GM12892 (cell line): Measurements from ENCODE around the gene IL17F.
"Not testable (repeated sequence)": the region's sequence is repeated elsewhere in the genome, so short reads cannot be mapped to it uniquely, and the experiment has no call there.

Experiments
- DNase-seq: peaks from one replicate; pipeline ENCODE4 v3.0.0; 2011; ENCODE audit not compliant: insufficient read length
- FAIRE-seq: peaks from 2 replicates; lab custom pipeline; 2011; peaks lifted over from hg19 to GRCh38; lab: Jason Lieb, UNC
- POLR2A ChIP-seq: IDR thresholded peaks from 2 replicates; pipeline ENCODE4 v1.6.1; 2011; ENCODE audit warnings: low read depth, low read length, control low read depth
- POLR2AphosphoS5 ChIP-seq: IDR thresholded peaks from 2 replicates; pipeline ENCODE4 v1.6.1; 2011; ENCODE audit warnings: low read depth, low read length, control low read depth
- TAF1 ChIP-seq: IDR thresholded peaks from 2 replicates; pipeline ENCODE4 v1.6.1; 2011; ENCODE audit warnings: low read depth, mild to moderate bottlenecking, control low read depth, low read length, borderline replicate concordance

Gene IL17F

DNA sequence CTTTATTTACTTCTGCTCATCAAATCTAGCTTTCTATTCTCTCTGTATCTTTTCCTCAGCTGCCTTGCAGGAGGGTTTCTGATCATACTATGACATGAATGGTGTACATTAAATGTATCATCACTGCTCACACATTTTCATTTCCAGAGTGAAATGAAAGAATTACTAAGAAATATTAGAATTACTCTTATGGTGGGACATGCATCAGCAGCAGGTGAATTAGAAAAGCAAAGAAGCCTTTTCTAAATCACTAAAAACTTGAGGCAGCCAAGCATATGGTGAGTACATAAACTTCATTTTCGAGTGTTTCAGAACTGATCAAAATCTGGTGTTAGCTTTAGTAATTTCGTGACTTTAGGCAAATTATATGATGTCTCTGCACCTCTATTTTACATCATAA, 34.5 kb downstream of the IL17F start:
- no peak for TF ChIP-seq TAF1
- no peak for TF ChIP-seq POLR2A
- TF ChIP-seq POLR2AphosphoS5: no peak
- no peak for DNase-seq
- no peak for FAIRE-seq

DNA sequence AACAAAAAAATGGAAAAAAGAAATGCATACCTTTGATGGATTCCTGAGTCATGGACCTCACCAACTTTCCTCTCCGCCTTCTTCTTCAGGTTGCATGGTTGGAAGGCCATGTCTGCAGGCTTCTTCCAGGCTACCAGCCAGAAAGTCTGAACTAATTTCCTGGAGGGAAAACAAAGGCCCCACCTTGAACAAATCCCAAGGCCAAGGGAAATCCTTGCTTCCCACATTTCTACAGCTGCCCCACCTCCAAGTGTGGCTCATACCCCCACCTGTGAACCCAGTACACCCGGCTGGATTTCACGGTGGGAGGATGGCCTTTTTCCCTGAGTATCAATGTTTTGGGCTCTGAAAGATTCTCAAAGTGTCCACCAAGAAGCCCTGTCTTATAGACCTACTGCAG, 35.7 kb downstream of the IL17F start:
- no peak for TF ChIP-seq POLR2AphosphoS5
- TF ChIP-seq TAF1: no peak
- no peak for TF ChIP-seq POLR2A
- DNase-seq (no peak), FAIRE-seq (no peak)

DNA sequence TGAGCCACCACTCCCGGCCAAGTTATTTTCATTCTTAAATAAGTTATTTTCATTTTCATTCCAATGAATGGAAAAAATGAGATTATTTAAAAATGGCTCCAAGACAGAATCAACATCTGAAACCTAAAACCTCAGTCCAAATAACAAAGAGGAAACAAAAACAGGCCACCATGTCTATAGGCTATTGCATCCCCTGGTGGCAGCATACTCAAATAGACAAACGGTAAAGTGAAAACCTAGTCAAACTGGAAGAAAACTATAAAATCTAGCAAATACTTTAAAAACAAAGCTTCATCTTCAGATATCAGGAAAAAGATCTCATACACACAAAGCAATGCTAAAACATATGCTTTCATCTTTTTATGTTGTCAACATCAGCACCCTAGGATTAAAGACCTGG, 37.2 kb downstream of the IL17F start:
- DNase-seq (no peak), FAIRE-seq (no peak)
- TF ChIP-seq TAF1: no peak
- no peak for TF ChIP-seq POLR2AphosphoS5
- no peak for TF ChIP-seq POLR2A

DNA sequence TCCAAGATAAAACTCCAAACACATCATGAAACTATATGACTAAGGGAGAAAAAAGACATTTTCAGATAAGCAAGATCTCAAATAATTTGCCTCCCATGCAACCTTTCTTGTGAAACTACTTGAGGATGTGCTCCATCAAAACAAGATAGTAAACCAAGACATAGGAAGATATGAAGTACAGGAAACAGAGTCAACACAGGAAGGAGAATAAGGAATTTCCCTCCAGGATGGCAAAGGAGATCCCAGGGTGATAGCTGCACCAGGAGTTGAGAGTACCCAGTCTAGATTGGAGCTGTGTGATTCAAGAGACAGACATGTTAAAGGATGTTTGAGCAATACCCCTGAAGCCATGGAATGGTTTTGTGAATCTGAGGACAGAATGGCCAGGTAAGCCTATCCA, 42.8 kb downstream of the IL17F start:
- DNase-seq: no peak
- FAIRE-seq: no peak
- no peak for TF ChIP-seq POLR2A
- TF ChIP-seq POLR2AphosphoS5: no peak

DNA sequence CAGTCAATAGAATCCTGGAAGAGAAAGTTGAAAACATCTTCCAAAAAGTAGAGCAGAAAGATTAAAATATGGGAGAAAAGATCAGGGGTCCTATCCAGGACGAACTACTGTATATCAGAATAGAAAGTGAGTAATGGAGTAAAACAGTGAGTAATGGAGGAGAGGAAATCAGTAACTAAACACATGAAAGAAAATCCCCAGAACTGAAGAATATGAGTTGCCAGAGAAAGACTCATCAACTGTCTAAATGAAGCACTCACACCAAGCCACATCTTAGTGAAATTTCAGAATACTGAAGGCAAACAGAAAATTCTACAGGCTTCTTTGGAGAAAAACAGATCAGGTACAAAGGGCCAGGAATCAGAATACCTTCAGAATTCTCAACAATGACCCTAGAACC, 43.3 kb downstream of the IL17F start:
- no peak for DNase-seq
- TF ChIP-seq POLR2AphosphoS5: no peak
- FAIRE-seq: no peak

DNA sequence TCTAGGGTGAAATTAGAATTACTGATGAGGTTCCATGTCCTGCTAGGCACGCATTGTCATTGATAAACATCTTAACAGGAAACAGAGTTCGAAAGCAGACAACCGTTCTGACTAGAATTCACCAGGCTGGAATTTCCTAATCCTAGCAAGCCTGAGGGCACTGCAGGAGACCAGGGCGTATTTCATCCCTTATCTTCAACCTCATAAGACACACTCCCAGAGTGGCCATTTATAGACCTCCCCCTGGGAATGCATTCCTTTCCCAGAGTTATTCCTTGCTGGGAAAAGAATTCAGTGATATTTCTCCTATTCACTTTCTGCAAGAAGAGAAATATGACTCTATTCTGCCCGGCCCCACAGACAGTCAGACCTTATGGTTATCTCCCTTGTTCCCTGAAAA, 44.2 kb downstream of the IL17F start:
- not testable (repeated sequence) for FAIRE-seq, DNase-seq

DNA sequence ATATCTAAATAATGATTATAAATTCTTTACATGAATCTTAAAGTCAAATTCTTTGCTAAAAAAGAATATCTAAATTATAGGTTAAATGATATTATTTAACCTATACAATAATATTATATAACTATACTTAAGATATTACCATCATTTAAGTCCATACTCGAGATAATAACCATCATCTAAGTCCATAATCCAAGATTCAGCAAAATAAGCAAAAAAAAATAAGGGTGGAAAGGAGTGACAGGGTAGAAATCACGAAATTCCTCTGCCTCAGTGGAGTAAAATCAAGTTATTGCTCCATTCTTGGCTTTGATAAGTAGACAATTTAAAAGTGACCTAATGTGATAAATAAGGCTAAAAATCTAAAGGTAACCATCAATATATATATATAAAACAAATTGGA, 48.4 kb downstream of the IL17F start:
- DNase-seq (no peak), FAIRE-seq (no peak)
- TF ChIP-seq POLR2AphosphoS5: no peak
- no peak for TF ChIP-seq TAF1
- TF ChIP-seq POLR2A: no peak

DNA sequence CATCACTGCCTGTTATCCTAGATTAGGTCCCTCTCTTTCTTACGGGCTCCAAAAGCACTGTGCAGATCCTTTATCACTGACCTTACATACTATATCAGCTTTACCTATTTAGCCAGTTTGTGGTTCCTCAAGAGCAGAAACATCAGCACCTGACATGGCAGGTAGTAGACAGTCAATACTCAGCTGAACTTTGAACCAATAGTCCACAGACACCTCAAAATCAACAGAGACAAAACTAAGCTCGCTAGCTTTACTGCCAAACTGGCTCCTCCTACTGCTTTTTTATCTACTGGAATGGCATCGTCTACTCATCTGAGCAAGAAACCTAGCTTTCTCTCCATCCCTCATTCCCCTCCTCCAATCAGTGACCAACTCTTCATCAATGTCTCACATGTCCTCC, 52.5 kb downstream of the IL17F start:
- DNase-seq (no peak), FAIRE-seq (no peak)
- TF ChIP-seq POLR2A: no peak
- TF ChIP-seq POLR2AphosphoS5: no peak
- no peak for TF ChIP-seq TAF1

DNA sequence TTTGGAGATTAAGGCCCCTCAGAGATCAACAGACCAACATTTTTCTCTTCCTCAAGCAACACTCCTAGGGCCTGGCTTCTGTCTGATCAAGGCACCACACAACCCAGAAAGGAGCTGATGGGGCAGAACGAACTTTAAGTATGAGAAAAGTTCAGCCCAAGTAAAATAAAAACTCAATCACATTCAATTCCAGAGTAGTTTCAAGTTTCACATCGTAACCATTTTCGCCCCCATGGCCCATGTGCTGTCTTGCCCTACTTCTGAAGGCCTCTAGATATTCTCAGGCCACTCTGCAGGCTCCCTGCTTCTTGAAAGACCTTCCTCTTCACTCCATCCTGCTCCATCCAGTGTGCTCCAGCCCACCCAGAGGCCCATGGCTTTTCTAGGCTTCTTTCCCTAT, 53.9 kb downstream of the IL17F start:
- TF ChIP-seq POLR2A (no peak), TAF1 (no peak), POLR2AphosphoS5 (no peak)
- FAIRE-seq: no peak
- DNase-seq: no peak

DNA sequence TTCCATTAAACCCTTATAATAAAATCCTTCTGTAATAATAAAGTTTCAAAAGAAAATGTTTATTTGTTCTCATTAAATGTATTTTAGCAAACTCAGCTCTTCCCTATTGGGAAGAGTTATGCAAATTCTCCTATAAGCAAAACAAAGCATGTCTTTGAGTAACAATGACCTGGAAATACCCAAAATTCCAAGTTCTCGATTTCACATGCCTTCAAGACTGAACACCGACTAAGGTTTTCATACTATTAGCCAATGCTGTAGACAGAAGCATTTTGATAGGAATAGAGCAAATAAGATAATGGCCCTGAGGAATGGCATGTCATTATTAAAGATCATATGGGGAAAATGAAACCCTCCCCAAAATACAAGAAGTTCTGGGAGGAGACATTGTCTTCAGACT, 54.3 kb downstream of the IL17F start:
- TF ChIP-seq POLR2A (no peak), TAF1 (no peak), POLR2AphosphoS5 (no peak)
- no peak for FAIRE-seq

DNA sequence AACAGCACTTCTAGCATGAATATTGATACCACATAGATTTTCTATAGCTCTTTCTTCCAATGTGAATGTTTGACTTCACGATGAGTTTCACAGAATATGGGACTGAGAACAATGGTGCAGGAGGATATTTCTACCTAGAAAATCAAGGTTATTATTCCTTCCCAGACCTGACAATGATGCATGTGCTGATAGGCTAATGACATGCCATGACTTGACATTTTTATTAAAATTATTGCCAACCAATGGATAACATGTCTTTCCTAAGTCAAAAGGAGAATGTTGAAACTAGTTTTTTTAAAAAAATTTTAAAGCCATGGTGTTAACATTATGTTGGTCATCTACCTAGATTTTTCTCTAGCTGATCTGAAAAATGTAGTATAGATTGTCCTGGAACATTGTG, 57.2 kb downstream of the IL17F start:
- TF ChIP-seq TAF1 (no peak), POLR2A (no peak), POLR2AphosphoS5 (no peak)
- FAIRE-seq (no peak), DNase-seq (no peak)

More for the DNA sequence above, 54.3 kb downstream of the IL17F start:
- no peak for DNase-seq
